GM12872 (cell line): Measurements from ENCODE around the gene ZNF101.

ENCODE experiments used
- CTCF ChIP-seq: IDR thresholded peaks from 3 replicates; pipeline ENCODE4 v1.5.1; 2011; ENCODE audit warnings: low read depth, mild to moderate bottlenecking, low read length, moderate library complexity; ENCODE audit not compliant: insufficient read depth

The ZNF101 gene

GRCh38 chr19:19657397-19657783 lies 11.2 kb upstream of the ZNF101 start:
- TF ChIP-seq CTCF, result no peak

- no peak for TF ChIP-seq CTCF
These were observed 8.9 kb upstream of the ZNF101 start for GRCh38 chr19:19659646-19660245.

- no peak for TF ChIP-seq CTCF
These were observed 7.4 kb upstream of the ZNF101 start for GRCh38 chr19:19661141-19661674.

GRCh38 chr19:19661675-19662251 lies 6.9 kb upstream of the ZNF101 start:
- TF ChIP-seq CTCF, result no peak

- no peak for TF ChIP-seq CTCF
These were observed 6.3 kb upstream of the ZNF101 start for GRCh38 chr19:19662344-19662743.

- TF ChIP-seq CTCF, result no peak
These were observed 5.8 kb upstream of the ZNF101 start for GRCh38 chr19:19662871-19663255.

GRCh38 chr19:19663256-19664120 lies 5.2 kb upstream of the ZNF101 start, which contains the start of gene ATP13A1:
TSS of gene ATP13A1 (minus strand) at chr19:19663676. CDS start at chr19:19663666, 10 bp downstream.
- peak; percentile 25; the same call in 1 of the 3 replicates for TF ChIP-seq CTCF
